Measurements from ENCODE around the gene CD59.

GRCh38 chr11:33682446-33682845, 53.8 kb downstream of the CD59 start:
- TF ChIP-seq CTCF (conservative IDR thresholded peaks at IDR 0.05; ENCODE audit: low read length) = no peak; the same call in 1 of the 2 replicates
- no peak for TF ChIP-seq EZH2phosphoT487 (IDR thresholded peaks at IDR 0.05; ENCODE audit: borderline replicate concordance)

All from Loucy (cell line).